Left ventricle myocardium inferior (tissue), 1 donor: ENCODE measurements around the gene NFASC. TPM values are rescaled to one million over a fixed set of nuclear protein-coding genes. Genes with fewer than 3 reads are reported as not detected.

Experiments
- DNase-seq: peaks from one replicate; pipeline ENCODE4 v3.0.0-alpha.2; 2020
- H3K27ac ChIP-seq: fragments of 200-600 bp; replicated peaks from 2 replicates; pipeline ENCODE4 v1.8.0; 2021
- H3K27me3 ChIP-seq: fragments of 200-600 bp; 2 replicates; pipeline ENCODE4 v1.8.0; 2021; ENCODE audit warnings: low read depth
- H3K36me3 ChIP-seq: fragments of 200-600 bp; 2 replicates; pipeline ENCODE4 v1.8.0; 2021
- H3K4me1 ChIP-seq: fragments of 200-600 bp; 2 replicates; pipeline ENCODE4 v1.8.0; 2021
- H3K4me3 ChIP-seq: fragments of 200-600 bp; 2 replicates; pipeline ENCODE4 v1.8.0; 2021; ENCODE audit warnings: mild to moderate bottlenecking, moderate library complexity
- H3K9me3 ChIP-seq: fragments of 200-600 bp; replicated peaks from 2 replicates; pipeline ENCODE4 v1.8.0; 2021
- CTCF ChIP-seq: fragments of 200-600 bp; IDR thresholded peaks from 2 replicates; pipeline ENCODE4 v1.8.0; 2021; ENCODE audit warnings: antibody characterized with exemption, mild to moderate bottlenecking, borderline replicate concordance
- intact Hi-C: fragments of 100-400 bp; cut with micrococcal nuclease; formaldehyde crosslinking; loops from one replicate; pipeline ENCODE4 v1.11.0; 2022
- total RNA-seq: library from RNA; stranded (reverse); fragmentation: NEBNext Ultra II Directional; extraction: Animal tissue kit (Norgen Biotek cat#: 25700); gene quantifications from one replicate; pipeline ENCODE4 v1.2.1, GENCODE V29; 2021
- donor health status: DM: no; HTN: yes; CAD: no; lungs with severe emphysema.

NFASC gene
- total RNA-seq, 1 donor from 2014 or later = 8.2 TPM

- H3K4me3 ChIP-seq = no peak overlapping the region
- no peaks in the 10 kb centered on the region for H3K9me3 ChIP-seq
- intact Hi-C loops = no loop called here
- no peaks in the 10 kb centered on the region for H3K36me3 ChIP-seq
- H3K27me3 ChIP-seq = peaks cover 86% of the 10 kb centered on the region
- H3K27ac ChIP-seq = no peak overlapping the region
- no peak for DNase-seq
- peaks cover 7% of the 10 kb centered on the region for H3K4me1 ChIP-seq
- no peak for TF ChIP-seq CTCF
Observed at GRCh38 chr1:205047764-205048231, 177.1 kb downstream of the NFASC start.

- Histone ChIP-seq H3K4me1 (peaks cover 1% of the 10 kb centered on the region), H3K27ac (no peak overlapping the region), H3K9me3 (no peaks in the 10 kb centered on the region), H3K27me3 (peaks cover 86% of the 10 kb centered on the region), H3K4me3 (no peak overlapping the region), H3K36me3 (no peaks in the 10 kb centered on the region)
- intact Hi-C loops = no loop called here
- no peak for TF ChIP-seq CTCF
- DNase-seq = no peak
Observed at GRCh38 chr1:205048382-205048781, 177.7 kb downstream of the NFASC start.

- Histone ChIP-seq H3K4me3 (no peak overlapping the region), H3K36me3 (no peaks in the 10 kb centered on the region), H3K4me1 (no peaks in the 10 kb centered on the region), H3K27me3 (peaks cover 86% of the 10 kb centered on the region), H3K27ac (no peak overlapping the region), H3K9me3 (no peaks in the 10 kb centered on the region)
- no peak for TF ChIP-seq CTCF
- intact Hi-C loops = no loop called here
- no peak for DNase-seq
Observed at GRCh38 chr1:205049479-205049878, 178.8 kb downstream of the NFASC start.

- H3K9me3 ChIP-seq = no peaks in the 10 kb centered on the region
- no peak overlapping the region for H3K27ac ChIP-seq
- no peak overlapping the region for H3K4me3 ChIP-seq
- TF ChIP-seq CTCF = no peak
- DNase-seq = no peak
- intact Hi-C loops = no loop called here
- no peaks in the 10 kb centered on the region for H3K4me1 ChIP-seq
- peaks cover 73% of the 10 kb centered on the region for H3K27me3 ChIP-seq
- H3K36me3 ChIP-seq = no peaks in the 10 kb centered on the region
Observed at GRCh38 chr1:205052690-205053089, 182.0 kb downstream of the NFASC start.

- H3K27ac ChIP-seq = no peak overlapping the region
- intact Hi-C loops = no loop called here
- peaks cover 73% of the 10 kb centered on the region for H3K27me3 ChIP-seq
- no peaks in the 10 kb centered on the region for H3K4me1 ChIP-seq
- no peak for TF ChIP-seq CTCF
- H3K36me3 ChIP-seq = no peaks in the 10 kb centered on the region
- DNase-seq = no peak
- no peak overlapping the region for H3K4me3 ChIP-seq
- no peaks in the 10 kb centered on the region for H3K9me3 ChIP-seq
Observed at GRCh38 chr1:205053296-205053695, 182.6 kb downstream of the NFASC start.

- Histone ChIP-seq H3K27ac (no peak overlapping the region), H3K36me3 (no peaks in the 10 kb centered on the region), H3K4me3 (no peak overlapping the region), H3K9me3 (no peaks in the 10 kb centered on the region), H3K27me3 (peaks cover 76% of the 10 kb centered on the region), H3K4me1 (no peaks in the 10 kb centered on the region)
- TF ChIP-seq CTCF = no peak
- intact Hi-C loops = no loop called here
- no peak for DNase-seq
Observed at GRCh38 chr1:205054013-205054412, 183.4 kb downstream of the NFASC start.
